Trophoblast cell (in vitro differentiated cells and primary cell): ENCODE results near the gene PEX6.

ENCODE experiments used
- DNase-seq, 2 donors: peaks; one replicate each; pipeline ENCODE4 v3.0.0-alpha.2; 2016
- H2AFZ ChIP-seq: 2 replicates; pipeline ENCODE4 v1.6.1; 2013; ENCODE audit warnings: low read length, moderate library complexity, mild to moderate bottlenecking; ENCODE audit not compliant: insufficient read depth, poor library complexity
- H2AK5ac ChIP-seq: 2 replicates; pipeline ENCODE4 v1.6.1; 2013; ENCODE audit warnings: mild to moderate bottlenecking, low read length
- H2BK120ac ChIP-seq: 2 replicates; pipeline ENCODE4 v1.6.1; 2013; ENCODE audit warnings: low read length, mild to moderate bottlenecking, moderate library complexity; ENCODE audit not compliant: insufficient read depth, poor library complexity
- H2BK12ac ChIP-seq: 2 replicates; pipeline ENCODE4 v1.6.1; 2013; ENCODE audit warnings: mild to moderate bottlenecking, low read length, moderate library complexity
- H2BK5ac ChIP-seq: 2 replicates; pipeline ENCODE4 v1.6.1; 2013; ENCODE audit warnings: low read length, low read depth, moderate library complexity, mild to moderate bottlenecking; ENCODE audit not compliant: poor library complexity
- H3K14ac ChIP-seq: 2 replicates; pipeline ENCODE4 v1.6.1; 2013; ENCODE audit warnings: mild to moderate bottlenecking, low read length
- H3K18ac ChIP-seq: 2 replicates; pipeline ENCODE4 v1.6.1; 2013; ENCODE audit warnings: mild to moderate bottlenecking, low read length
- H3K23ac ChIP-seq: 2 replicates; pipeline ENCODE4 v1.6.1; 2013; ENCODE audit warnings: low read length
- H3K27ac ChIP-seq: 2 replicates; pipeline ENCODE4 v1.5.1; 2013; ENCODE audit warnings: low read depth, mild to moderate bottlenecking, inconsistent platforms, low read length, moderate library complexity
- H3K27me3 ChIP-seq: 2 replicates; pipeline ENCODE4 v1.6.1; 2013; ENCODE audit warnings: inconsistent platforms, mild to moderate bottlenecking, low read length, moderate library complexity; ENCODE audit not compliant: insufficient read depth
- H3K36me3 ChIP-seq, 2 experiments: 1 replicate in 1 of 2; 2 replicates in 1 of 2; pipeline ENCODE4 v1.6.1; 2013; ENCODE audit warnings: low read length in 2 of 2, mild to moderate bottlenecking in 2 of 2, moderate library complexity in 1 of 2; ENCODE audit not compliant: insufficient read depth in 2 of 2, control insufficient read depth in 1 of 2
- H3K4ac ChIP-seq: 2 replicates; pipeline ENCODE4 v1.6.1; 2013; ENCODE audit warnings: low read depth, mild to moderate bottlenecking, low read length, moderate library complexity
- H3K4me1 ChIP-seq, 2 experiments: 1 replicate in 1 of 2; 2 replicates in 1 of 2; pipeline ENCODE4 v1.6.1; 2013; ENCODE audit warnings: low read length in 2 of 2, mild to moderate bottlenecking in 2 of 2, moderate library complexity in 1 of 2; ENCODE audit not compliant: insufficient read depth in 2 of 2, control insufficient read depth in 1 of 2
- H3K4me2 ChIP-seq: 2 replicates; pipeline ENCODE4 v1.6.1; 2013; ENCODE audit warnings: inconsistent platforms, mild to moderate bottlenecking, low read length, moderate library complexity
- H3K4me3 ChIP-seq: 2 replicates; pipeline ENCODE4 v1.5.1; 2013; ENCODE audit warnings: mild to moderate bottlenecking, low read depth, low read length, inconsistent platforms
- H3K79me1 ChIP-seq: one replicate; pipeline ENCODE4 v1.6.1; 2013; ENCODE audit warnings: low read length
- H3K79me2 ChIP-seq: 2 replicates; pipeline ENCODE4 v1.6.1; 2013; ENCODE audit warnings: low read length, mild to moderate bottlenecking; ENCODE audit not compliant: control insufficient read depth, insufficient read depth, poor library complexity
- H3K9ac ChIP-seq: 2 replicates; pipeline ENCODE4 v1.6.1; 2013; ENCODE audit warnings: mild to moderate bottlenecking, low read length
- H3K9me3 ChIP-seq: 2 replicates; pipeline ENCODE4 v1.6.1; 2013; ENCODE audit warnings: low read depth, mild to moderate bottlenecking, control low read depth, inconsistent platforms, low read length; ENCODE audit not compliant: insufficient read depth
- H4K12ac ChIP-seq: 2 replicates; pipeline ENCODE4 v1.6.1; 2013; ENCODE audit warnings: low read depth, mild to moderate bottlenecking, low read length, moderate library complexity
- H4K8ac ChIP-seq: 2 replicates; pipeline ENCODE4 v1.6.1; 2013; ENCODE audit warnings: low read depth, mild to moderate bottlenecking, low read length, moderate library complexity
- H4K91ac ChIP-seq: one replicate; pipeline ENCODE4 v1.6.1; 2013; ENCODE audit warnings: low read depth, mild to moderate bottlenecking, low read length, moderate library complexity
- WGBS: extraction: QIAGEN DNeasy Blood & Tissue Kit; methylation state at CpG from one replicate; pipeline ENCODE4 v1.1.7; 2013; ENCODE audit warnings: missing lambda C conversion rate; ENCODE audit not compliant: insufficient read length, insufficient coverage; ENCODE audit errors: extremely low coverage; 5-methylcytosine and 5-hydroxymethylcytosine counted together

The PEX6 gene

GRCh38 chr6:42966571-42966970 lies 12.4 kb downstream of the PEX6 start:
- H3K27me3 ChIP-seq, result no peaks in the 10 kb centered on the region
- no peak overlapping the region for H2BK120ac ChIP-seq
- no peaks in the 10 kb centered on the region for H3K79me1 ChIP-seq
- no peak overlapping the region for H3K4me3 ChIP-seq
- peaks cover 7 to 8% of the 10 kb centered on the region in 2 experiments for H3K4me1 ChIP-seq
- H2AFZ ChIP-seq, result no peak overlapping the region
- no peak overlapping the region for H4K12ac ChIP-seq
- no peak overlapping the region for H3K23ac ChIP-seq
- no peak overlapping the region for H4K91ac ChIP-seq
- H3K4ac ChIP-seq, result no peak overlapping the region
- H3K14ac ChIP-seq, result no peak overlapping the region
- no CpG with 5 or more reads among the region's 7 CpGs for WGBS
- no peak overlapping the region for H3K18ac ChIP-seq
- H3K27ac ChIP-seq, result no peak overlapping the region
- no peak overlapping the region for H2BK5ac ChIP-seq
- H4K8ac ChIP-seq, result no peak overlapping the region
- H3K9ac ChIP-seq, result no peak overlapping the region
- H2BK12ac ChIP-seq, result no peak overlapping the region
- peaks cover 37 to 51% of the 10 kb centered on the region in 2 experiments for H3K36me3 ChIP-seq
- H3K79me2 ChIP-seq, result no peaks in the 10 kb centered on the region
- peaks cover 2% of the 10 kb centered on the region for H3K9me3 ChIP-seq
- no peak overlapping the region for H2AK5ac ChIP-seq
- H3K4me2 ChIP-seq, result no peak overlapping the region
- DNase-seq, result no peak

GRCh38 chr6:42963855-42964605 lies 15.0 kb downstream of the PEX6 start:
- no peak overlapping the region for H3K4me3 ChIP-seq
- H3K18ac ChIP-seq, result no peak overlapping the region
- peaks cover 37 to 46% of the 10 kb centered on the region in 2 experiments for H3K36me3 ChIP-seq
- WGBS, result no CpG with 5 or more reads among the region's 9 CpGs
- H2AFZ ChIP-seq, result no peak overlapping the region
- H3K27ac ChIP-seq, result no peak overlapping the region
- peaks cover 2% of the 10 kb centered on the region for H3K9me3 ChIP-seq
- no peak overlapping the region for H3K4me2 ChIP-seq
- no peaks in the 10 kb centered on the region for H3K79me1 ChIP-seq
- no peak overlapping the region for H3K9ac ChIP-seq
- no peak overlapping the region for H2BK12ac ChIP-seq
- H4K12ac ChIP-seq, result no peak overlapping the region
- H4K91ac ChIP-seq, result no peak overlapping the region
- H3K4ac ChIP-seq, result no peak overlapping the region
- peak in 1 of 2 donors; percentile 37 for DNase-seq
- H3K27me3 ChIP-seq, result no peaks in the 10 kb centered on the region
- H3K23ac ChIP-seq, result no peak overlapping the region
- no peak overlapping the region for H2BK120ac ChIP-seq
- H3K4me1 ChIP-seq, result peaks cover 4 to 5% of the 10 kb centered on the region in 2 experiments
- no peak overlapping the region for H2BK5ac ChIP-seq
- H3K79me2 ChIP-seq, result no peaks in the 10 kb centered on the region
- no peak overlapping the region for H2AK5ac ChIP-seq
- no peak overlapping the region for H4K8ac ChIP-seq
- H3K14ac ChIP-seq, result no peak overlapping the region

- peaks cover 37 to 41% of the 10 kb centered on the region in 2 experiments for H3K36me3 ChIP-seq
Observed at GRCh38 chr6:42963179-42963854, 15.7 kb downstream of the PEX6 start.

GRCh38 chr6:42962502-42963178 lies 16.3 kb downstream of the PEX6 start:
- Histone ChIP-seq H2AK5ac (no peak overlapping the region), H4K91ac (no peak overlapping the region), H2BK12ac (no peak overlapping the region), H2BK5ac (no peak overlapping the region), H3K79me2 (no peaks in the 10 kb centered on the region), H4K12ac (no peak overlapping the region), H4K8ac (no peak overlapping the region), H3K27me3 (no peaks in the 10 kb centered on the region), H3K79me1 (no peaks in the 10 kb centered on the region), H2AFZ (no peak overlapping the region), H2BK120ac (no peak overlapping the region), H3K4ac (no peak overlapping the region), H3K36me3 (peaks cover 37 to 38% of the 10 kb centered on the region in 2 experiments), H3K4me3 (no peak overlapping the region), H3K9me3 (peaks cover 2% of the 10 kb centered on the region), H3K14ac (no peak overlapping the region), H3K4me1 (peaks cover 4 to 5% of the 10 kb centered on the region in 2 experiments), H3K23ac (no peak overlapping the region), H3K4me2 (no peak overlapping the region), H3K9ac (no peak overlapping the region), H3K18ac (no peak overlapping the region), H3K27ac (no peak overlapping the region)
- WGBS, result no CpG with 5 or more reads among the region's 13 CpGs
- DNase-seq, result peak in 1 of 2 donors; percentile 20

More at GRCh38 chr6:42963179-42963854, 15.7 kb downstream of the PEX6 start:
- H3K4me1 ChIP-seq, result peaks cover 4 to 5% of the 10 kb centered on the region in 2 experiments
- H3K9ac ChIP-seq, result no peak overlapping the region
- H3K79me1 ChIP-seq, result no peaks in the 10 kb centered on the region
- H4K91ac ChIP-seq, result no peak overlapping the region
- H3K23ac ChIP-seq, result no peak overlapping the region
- no peak overlapping the region for H3K18ac ChIP-seq
- no peak overlapping the region for H3K4me3 ChIP-seq
- no peak overlapping the region for H2BK5ac ChIP-seq
- no peak overlapping the region for H4K8ac ChIP-seq
- H2BK120ac ChIP-seq, result no peak overlapping the region
- H2AK5ac ChIP-seq, result no peak overlapping the region
- peaks cover 2% of the 10 kb centered on the region for H3K9me3 ChIP-seq
- no peaks in the 10 kb centered on the region for H3K27me3 ChIP-seq
- H2AFZ ChIP-seq, result no peak overlapping the region
- no CpG with 5 or more reads among the region's 12 CpGs for WGBS
- H3K79me2 ChIP-seq, result no peaks in the 10 kb centered on the region
- H3K14ac ChIP-seq, result no peak overlapping the region
- H3K4ac ChIP-seq, result no peak overlapping the region
- no peak overlapping the region for H2BK12ac ChIP-seq
- H3K4me2 ChIP-seq, result no peak overlapping the region
- DNase-seq, result no peak
- H3K27ac ChIP-seq, result no peak overlapping the region
- no peak overlapping the region for H4K12ac ChIP-seq
